B cell (primary cell): ENCODE results near the gene PAGE2.

ENCODE experiments used
- EZH2 ChIP-seq: IDR thresholded peaks from 2 replicates; pipeline ENCODE4 v1.6.1; 2012; ENCODE audit warnings: borderline replicate concordance, low read depth, mild to moderate bottlenecking, moderate library complexity, low read length; ENCODE audit not compliant: insufficient read depth, poor library complexity, severe bottlenecking
- TF ChIP-seq, protein P1 (sequence below): fragments of 200-600 bp; IDR thresholded peaks from one replicate; pipeline ENCODE4 v1.8.0; 2022; ENCODE audit warnings: antibody characterized with exemption, mild to moderate bottlenecking

DNA sequence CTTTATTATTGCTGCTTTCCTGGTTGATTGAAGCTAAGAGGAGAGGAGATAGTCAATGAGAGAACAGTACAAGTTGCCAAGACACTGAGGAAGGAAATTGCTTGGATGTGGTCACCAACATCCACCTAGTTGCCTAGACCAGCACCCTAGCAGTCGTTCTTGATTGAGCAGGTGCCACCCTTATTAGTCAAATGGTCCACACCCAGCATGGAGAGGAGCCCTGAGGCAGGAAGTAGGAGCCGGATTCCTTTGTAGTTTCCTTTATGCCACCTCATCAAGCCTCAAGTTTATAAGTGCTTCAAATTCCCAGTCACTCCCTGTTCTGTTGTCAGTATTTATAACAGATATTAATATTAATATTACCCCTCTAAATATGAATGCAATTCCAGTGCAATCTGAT is 19.1 kb downstream of the PAGE2 start:
- TF ChIP-seq, protein P1, sequence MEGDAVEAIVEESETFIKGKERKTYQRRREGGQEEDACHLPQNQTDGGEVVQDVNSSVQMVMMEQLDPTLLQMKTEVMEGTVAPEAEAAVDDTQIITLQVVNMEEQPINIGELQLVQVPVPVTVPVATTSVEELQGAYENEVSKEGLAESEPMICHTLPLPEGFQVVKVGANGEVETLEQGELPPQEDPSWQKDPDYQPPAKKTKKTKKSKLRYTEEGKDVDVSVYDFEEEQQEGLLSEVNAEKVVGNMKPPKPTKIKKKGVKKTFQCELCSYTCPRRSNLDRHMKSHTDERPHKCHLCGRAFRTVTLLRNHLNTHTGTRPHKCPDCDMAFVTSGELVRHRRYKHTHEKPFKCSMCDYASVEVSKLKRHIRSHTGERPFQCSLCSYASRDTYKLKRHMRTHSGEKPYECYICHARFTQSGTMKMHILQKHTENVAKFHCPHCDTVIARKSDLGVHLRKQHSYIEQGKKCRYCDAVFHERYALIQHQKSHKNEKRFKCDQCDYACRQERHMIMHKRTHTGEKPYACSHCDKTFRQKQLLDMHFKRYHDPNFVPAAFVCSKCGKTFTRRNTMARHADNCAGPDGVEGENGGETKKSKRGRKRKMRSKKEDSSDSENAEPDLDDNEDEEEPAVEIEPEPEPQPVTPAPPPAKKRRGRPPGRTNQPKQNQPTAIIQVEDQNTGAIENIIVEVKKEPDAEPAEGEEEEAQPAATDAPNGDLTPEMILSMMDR = no peak
- no peak for TF ChIP-seq EZH2
